Stimulated activated CD4-positive, alpha-beta T cell treated with anti-CD3 and anti-CD28 coated beads, TNF-alpha, amount 100 ng/mL, for 24 hours (primary cell): ENCODE data around the gene SPATS1.
"Not testable (repeated sequence)": the region's sequence is repeated elsewhere in the genome, so short reads cannot be mapped to it uniquely, and the experiment has no call there.

Source experiments
- DNase-seq, 3 experiments: peaks; one replicate each; pipeline ENCODE4 v3.0.0-alpha.2; 2020; ENCODE audit warnings: low read depth in 3 of 3

Gene SPATS1

GRCh38 chr6:44311304-44311703 lies 31.1 kb upstream of the SPATS1 start:
- no peak for DNase-seq

- no peak for DNase-seq
These were observed 30.7 kb upstream of the SPATS1 start for GRCh38 chr6:44311767-44312166.

- DNase-seq = peak; percentile 89 to 91 (median 91)
These were observed 29.3 kb upstream of the SPATS1 start, which contains the start of gene AARS2 for GRCh38 chr6:44312901-44313788. Gene AARS2 (minus strand): TSS chr6:44313347. CDS start chr6:44313323, 24 bp downstream.

GRCh38 chr6:44314657-44315056 lies 27.8 kb upstream of the SPATS1 start:
- DNase-seq = not testable (repeated sequence)

- DNase-seq = no peak
These were observed 26.9 kb upstream of the SPATS1 start for GRCh38 chr6:44315516-44315915.

GRCh38 chr6:44315951-44316350 lies 26.5 kb upstream of the SPATS1 start:
- no peak for DNase-seq

GRCh38 chr6:44316481-44316880 lies 26.0 kb upstream of the SPATS1 start:
- no peak for DNase-seq

GRCh38 chr6:44317136-44317631 lies 25.3 kb upstream of the SPATS1 start:
- DNase-seq = not testable (repeated sequence)

GRCh38 chr6:44321210-44321609 lies 21.2 kb upstream of the SPATS1 start:
- DNase-seq = no peak

GRCh38 chr6:44327096-44327495 lies 15.4 kb upstream of the SPATS1 start:
- no peak for DNase-seq

GRCh38 chr6:44327760-44328159 lies 14.7 kb upstream of the SPATS1 start:
- DNase-seq = no peak

GRCh38 chr6:44328203-44328602 lies 14.2 kb upstream of the SPATS1 start:
- DNase-seq = not testable (repeated sequence)

- DNase-seq = no peak
These were observed 12.6 kb upstream of the SPATS1 start for GRCh38 chr6:44329858-44330257.

GRCh38 chr6:44332585-44332984 lies 9.9 kb upstream of the SPATS1 start:
- DNase-seq = no peak

- DNase-seq = no peak
These were observed 9.1 kb upstream of the SPATS1 start for GRCh38 chr6:44333273-44333919.

- no peak for DNase-seq
These were observed 8.5 kb upstream of the SPATS1 start for GRCh38 chr6:44333942-44334341.

GRCh38 chr6:44335631-44336030 lies 6.8 kb upstream of the SPATS1 start:
- DNase-seq = no peak

GRCh38 chr6:44338228-44339122 lies 4.0 kb upstream of the SPATS1 start:
- DNase-seq = peak; percentile 43 to 65 (median 47)

GRCh38 chr6:44339301-44339700 lies 3.1 kb upstream of the SPATS1 start:
- DNase-seq = no peak

- no peak for DNase-seq
These were observed 2.5 kb upstream of the SPATS1 start for GRCh38 chr6:44339763-44340625.
